ENCODE results near the gene SLC38A7. TPM values are rescaled to one million over a fixed set of nuclear protein-coding genes. Genes with fewer than 3 reads are reported as not detected.
"Not testable (repeated sequence)": the region's sequence is repeated elsewhere in the genome, so short reads cannot be mapped to it uniquely, and the experiment has no call there.

Gene SLC38A7
- total RNA-seq, 1 donor from 2014 or later, result 31.6 TPM

GRCh38 chr16:58638148-58639036 is 46.2 kb downstream of the SLC38A7 start:
- no peak for DNase-seq (ENCODE audit: extremely low spot score, unreplicated experiment)
- no peak for TF ChIP-seq CTCF (conservative IDR thresholded peaks at IDR 0.05)
- Mint-ChIP-seq H3K4me1 (ENCODE audit: unreplicated experiment) (peaks cover 6% of the 10 kb centered on the region), H3K36me3 (no peaks in the 10 kb centered on the region), H3K4me3 (no peak overlapping the region), H3K9me3 (no peaks in the 10 kb centered on the region), H3K27me3 (no peaks in the 10 kb centered on the region), H3K27ac (peak overlapping the region; percentile 77)

- not testable (repeated sequence) for H3K9me3 Mint-ChIP-seq; H3K27me3 Mint-ChIP-seq; H3K4me1 Mint-ChIP-seq (ENCODE audit: unreplicated experiment); DNase-seq (ENCODE audit: extremely low spot score, unreplicated experiment); H3K36me3 Mint-ChIP-seq; H3K4me3 Mint-ChIP-seq; H3K27ac Mint-ChIP-seq
Measured at GRCh38 chr16:58637021-58637420, 47.5 kb downstream of the SLC38A7 start.

- no peak for DNase-seq (ENCODE audit: extremely low spot score, unreplicated experiment)
- no peak overlapping the region for H3K4me3 Mint-ChIP-seq
- no peaks in the 10 kb centered on the region for H3K27me3 Mint-ChIP-seq
- TF ChIP-seq CTCF (conservative IDR thresholded peaks at IDR 0.05), result no peak
- H3K27ac Mint-ChIP-seq, result peak overlapping the region; percentile 80
- peaks cover 6% of the 10 kb centered on the region for H3K4me1 Mint-ChIP-seq (ENCODE audit: unreplicated experiment)
- no peaks in the 10 kb centered on the region for H3K36me3 Mint-ChIP-seq
- H3K9me3 Mint-ChIP-seq, result no peaks in the 10 kb centered on the region
Measured at GRCh38 chr16:58636466-58636865, 48.1 kb downstream of the SLC38A7 start.

- no peak overlapping the region for H3K4me3 Mint-ChIP-seq
- no peak for TF ChIP-seq CTCF (conservative IDR thresholded peaks at IDR 0.05)
- no peak for DNase-seq (ENCODE audit: extremely low spot score, unreplicated experiment)
- no peaks in the 10 kb centered on the region for H3K27me3 Mint-ChIP-seq
- H3K4me1 Mint-ChIP-seq (ENCODE audit: unreplicated experiment), result peaks cover 8% of the 10 kb centered on the region
- H3K36me3 Mint-ChIP-seq, result no peaks in the 10 kb centered on the region
- H3K27ac Mint-ChIP-seq, result peak overlapping the region; percentile 77
- no peaks in the 10 kb centered on the region for H3K9me3 Mint-ChIP-seq
Measured at GRCh38 chr16:58635502-58635901, 49.1 kb downstream of the SLC38A7 start.

GRCh38 chr16:58634265-58634802 is 50.2 kb downstream of the SLC38A7 start:
- H3K4me3 Mint-ChIP-seq, result no peak overlapping the region
- DNase-seq (ENCODE audit: extremely low spot score, unreplicated experiment), result no peak
- peak overlapping the region; percentile 40 for H3K27ac Mint-ChIP-seq
- TF ChIP-seq CTCF (conservative IDR thresholded peaks at IDR 0.05), result no peak
- no peaks in the 10 kb centered on the region for H3K9me3 Mint-ChIP-seq
- H3K36me3 Mint-ChIP-seq, result peaks cover 4% of the 10 kb centered on the region
- peaks cover 7% of the 10 kb centered on the region for H3K27me3 Mint-ChIP-seq
- peaks cover 10% of the 10 kb centered on the region for H3K4me1 Mint-ChIP-seq (ENCODE audit: unreplicated experiment)
